Uterus (tissue), 4 donors: ENCODE results near the gene LRP1B. TPM values are rescaled to one million over a fixed set of nuclear protein-coding genes. Genes with fewer than 3 reads are reported as not detected.

Experiments used
- DNase-seq, 2 donors: peaks; one replicate each; pipeline ENCODE4 v3.0.0-alpha.2; 2019 to 2020
- H3K27ac ChIP-seq, 2 donors: fragments of 200-600 bp; sonication (generic); 1 replicate in 1 of 2; 2 replicates in 1 of 2; pipeline ENCODE4 v1.5.1; 2016 to 2018
- H3K27me3 ChIP-seq, 2 donors: fragments of 200-600 bp; sonication (generic); one replicate each; pipeline ENCODE4 v1.5.1; 2018 to 2019; ENCODE audit warnings: control low read depth in 1 of 2
- H3K36me3 ChIP-seq, 2 donors: fragments of 200-600 bp; sonication (generic); one replicate each; pipeline ENCODE4 v1.5.1; 2019; ENCODE audit warnings: control low read depth in 1 of 2
- H3K4me1 ChIP-seq, 2 donors: fragments of 200-600 bp; sonication (generic); one replicate each; pipeline ENCODE4 v1.5.1; 2018 to 2019; ENCODE audit warnings: control low read depth in 1 of 2
- H3K4me3 ChIP-seq, 2 donors: fragments of 200-600 bp; sonication (generic); 1 replicate in 1 of 2; 2 replicates in 1 of 2; pipeline ENCODE4 v1.5.1; 2018 to 2019; ENCODE audit warnings: mild to moderate bottlenecking in 1 of 2
- H3K9me3 ChIP-seq, 2 donors: fragments of 200-600 bp; sonication (generic); one replicate each; pipeline ENCODE4 v1.5.1; 2019; ENCODE audit warnings: control low read depth in 1 of 2
- CTCF ChIP-seq, 4 experiments: fragments of 200-600 bp in 2 of 4; fragments of 450-650 bp in 2 of 4; sonication (generic) in 2 of 4; IDR thresholded peaks; one replicate each; pipeline ENCODE4 v1.5.1; 2016 to 2019; ENCODE audit warnings: antibody characterized with exemption in 4 of 4, mild to moderate bottlenecking in 2 of 4, moderate library complexity in 1 of 4
- POLR2A ChIP-seq, 2 donors: fragments of 450-650 bp; IDR thresholded peaks; one replicate each; pipeline ENCODE4 v1.6.1; 2016; ENCODE audit warnings: antibody characterized with exemption in 2 of 2, mild to moderate bottlenecking in 1 of 2, moderate library complexity in 1 of 2
- intact Hi-C: fragments of 100-400 bp; cut with DNase I; formaldehyde crosslinking; loops from one replicate; pipeline ENCODE4 v1.15.1; 2023; ENCODE audit warnings: low total_unique reads
- total RNA-seq, 4 donors: library from RNA; depleted of rRNA in 3 of 4; stranded (reverse); fragments of >200 nt in 3 of 4; gene quantifications; one replicate each; pipeline versions ENCODE4 v1.1.0 to v1.2.4, GENCODE V29; 2014 to 2023
- donor health status: DM: yes; HTN: yes; CAD: no.

LRP1B gene
- total RNA-seq, 4 donors from 2014 or later, result 0.29 to 7.3 (median 0.79) TPM; not detected in 1

- no peak overlapping the region for H3K4me3 ChIP-seq
- no peaks in the 10 kb centered on the region for H3K4me1 ChIP-seq
- no peaks in the 10 kb centered on the region for H3K27me3 ChIP-seq
- TF ChIP-seq POLR2A (IDR thresholded peaks at IDR 0.05) (no peak), CTCF (IDR thresholded peaks at IDR 0.05) (no peak)
- no peaks in the 10 kb centered on the region for H3K9me3 ChIP-seq
- intact Hi-C loops, result no loop called here
- no peak for DNase-seq
- no peaks in the 10 kb centered on the region for H3K36me3 ChIP-seq
- no peak overlapping the region for H3K27ac ChIP-seq
Measured at GRCh38 chr2:141579071-141579470, 551.7 kb downstream of the LRP1B start.

GRCh38 chr2:141570474-141571131 lies 560.2 kb downstream of the LRP1B start:
- Histone ChIP-seq H3K4me3 (no peak overlapping the region), H3K36me3 (no peaks in the 10 kb centered on the region), H3K27me3 (no peaks in the 10 kb centered on the region), H3K27ac (no peak overlapping the region), H3K4me1 (no peaks in the 10 kb centered on the region), H3K9me3 (no peaks in the 10 kb centered on the region)
- TF ChIP-seq CTCF (IDR thresholded peaks at IDR 0.05), result no peak
- no peak for TF ChIP-seq POLR2A (IDR thresholded peaks at IDR 0.05)
- intact Hi-C loops, result no loop called here
- no peak for DNase-seq

GRCh38 chr2:141569941-141570340 lies 560.9 kb downstream of the LRP1B start:
- no peak overlapping the region for H3K27ac ChIP-seq
- no peak for TF ChIP-seq POLR2A (IDR thresholded peaks at IDR 0.05)
- TF ChIP-seq CTCF (IDR thresholded peaks at IDR 0.05), result no peak
- no peaks in the 10 kb centered on the region for H3K27me3 ChIP-seq
- no peaks in the 10 kb centered on the region for H3K36me3 ChIP-seq
- H3K9me3 ChIP-seq, result no peaks in the 10 kb centered on the region
- DNase-seq, result no peak
- H3K4me3 ChIP-seq, result no peak overlapping the region
- intact Hi-C loops, result no loop called here
- H3K4me1 ChIP-seq, result no peaks in the 10 kb centered on the region

GRCh38 chr2:141565597-141565996 lies 565.2 kb downstream of the LRP1B start:
- H3K36me3 ChIP-seq, result no peaks in the 10 kb centered on the region
- no peak overlapping the region for H3K27ac ChIP-seq
- no peaks in the 10 kb centered on the region for H3K4me1 ChIP-seq
- no peaks in the 10 kb centered on the region for H3K9me3 ChIP-seq
- DNase-seq, result no peak
- H3K27me3 ChIP-seq, result no peaks in the 10 kb centered on the region
- intact Hi-C loops, result no loop called here
- no peak overlapping the region for H3K4me3 ChIP-seq
- TF ChIP-seq CTCF (IDR thresholded peaks at IDR 0.05), result no peak
- TF ChIP-seq POLR2A (IDR thresholded peaks at IDR 0.05), result no peak

- H3K27ac ChIP-seq, result no peak overlapping the region
- no peaks in the 10 kb centered on the region for H3K4me1 ChIP-seq
- no peak overlapping the region for H3K4me3 ChIP-seq
- no peaks in the 10 kb centered on the region for H3K36me3 ChIP-seq
- no peaks in the 10 kb centered on the region for H3K9me3 ChIP-seq
- no peak for DNase-seq
- no peaks in the 10 kb centered on the region for H3K27me3 ChIP-seq
- intact Hi-C loops, result no loop called here
- TF ChIP-seq POLR2A (IDR thresholded peaks at IDR 0.05) (no peak), CTCF (IDR thresholded peaks at IDR 0.05) (no peak)
Measured at GRCh38 chr2:141560723-141561122, 570.1 kb downstream of the LRP1B start.
